Activated B cell treated with CpG ODN at 0.5 μM for 24 hours (primary cell): ENCODE results near the gene HNRNPL. TPM values are rescaled to one million over a fixed set of nuclear protein-coding genes. Genes with fewer than 3 reads are reported as not detected.
A peak's percentile ranks its signal among the peaks of the same experiment; 100 is the strongest.

ENCODE experiments used
- ATAC-seq: fragments of 200-7000 bp; cut with Tn5 transposase; one replicate; pipeline ENCODE4 v1.10.0; 2021; ENCODE audit warnings: low read depth, mild to moderate bottlenecking, moderate library complexity
- CTCF ChIA-PET: fragments of 350-600 bp; sonication (Branson Sonifier 250); formaldehyde crosslinking; loops from one replicate; lab custom pipeline; 2021; ENCODE audit warnings: antibody characterized with exemption; lab: Charles Lee
- POLR2A ChIA-PET: fragments of 350-600 bp; sonication (Branson Sonifier 250); formaldehyde crosslinking; loops from one replicate; lab custom pipeline; 2021; ENCODE audit warnings: antibody characterized with exemption; lab: Charles Lee
- DNase-seq: peaks from one replicate; pipeline ENCODE4 v3.0.0; 2022
- H3K27ac Mint-ChIP-seq: one replicate; pipeline ENCODE4 v1.8.0; 2020; ENCODE audit warnings: mixed read lengths
- H3K27me3 Mint-ChIP-seq: one replicate; pipeline ENCODE4 v1.8.0; 2021; ENCODE audit warnings: mixed read lengths
- H3K36me3 Mint-ChIP-seq: one replicate; pipeline ENCODE4 v1.8.0; 2021; ENCODE audit warnings: low read depth, mixed read lengths
- H3K4me1 Mint-ChIP-seq: one replicate; pipeline ENCODE4 v1.8.0; 2021; ENCODE audit warnings: mixed read lengths
- H3K4me3 Mint-ChIP-seq: one replicate; pipeline ENCODE4 v1.8.0; 2020; ENCODE audit warnings: mild to moderate bottlenecking, mixed read lengths
- H3K9me3 Mint-ChIP-seq: one replicate; pipeline ENCODE4 v1.8.0; 2020; ENCODE audit warnings: mixed read lengths
- intact Hi-C: fragments of 100-400 bp; cut with micrococcal nuclease; formaldehyde crosslinking; loops from one replicate; pipeline ENCODE4 v1.15.1; 2024
- total RNA-seq: library from RNA; stranded (reverse); gene quantifications from 2 replicates; pipeline ENCODE4 v1.2.3, GENCODE V29; 2022
- TF ChIP-seq, protein P1 (sequence below): fragments of 200-600 bp; IDR thresholded peaks from one replicate; pipeline ENCODE4 v1.8.0; 2022; ENCODE audit warnings: antibody characterized with exemption, mild to moderate bottlenecking

HNRNPL gene
- total RNA-seq, 1 donor from 2014 or later = 546 TPM

- Mint-ChIP-seq H3K27ac (peak overlapping the region; percentile 71), H3K4me1 (peaks cover 51% of the 10 kb centered on the region), H3K27me3 (no peaks in the 10 kb centered on the region), H3K36me3 (peaks cover 35% of the 10 kb centered on the region), H3K4me3 (peak overlapping the region; percentile 92), H3K9me3 (no peaks in the 10 kb centered on the region)
- no peak for DNase-seq
- POLR2A ChIA-PET = interaction anchor here (0.5 to 3.6 kb wide), 8 partner anchors 8 to 907 kb away, joined by 3 to 188 read pairs (median 29); partner anchors contain the start of genes ECH1, HNRNPL and RINL
- CTCF ChIA-PET = interaction anchor here (0.6 to 3.8 kb wide), 6 partner anchors 13 to 57 kb away, joined by 3 to 35 read pairs (median 14); partner anchors contain the start of gene HNRNPL
- TF ChIP-seq, protein P1, sequence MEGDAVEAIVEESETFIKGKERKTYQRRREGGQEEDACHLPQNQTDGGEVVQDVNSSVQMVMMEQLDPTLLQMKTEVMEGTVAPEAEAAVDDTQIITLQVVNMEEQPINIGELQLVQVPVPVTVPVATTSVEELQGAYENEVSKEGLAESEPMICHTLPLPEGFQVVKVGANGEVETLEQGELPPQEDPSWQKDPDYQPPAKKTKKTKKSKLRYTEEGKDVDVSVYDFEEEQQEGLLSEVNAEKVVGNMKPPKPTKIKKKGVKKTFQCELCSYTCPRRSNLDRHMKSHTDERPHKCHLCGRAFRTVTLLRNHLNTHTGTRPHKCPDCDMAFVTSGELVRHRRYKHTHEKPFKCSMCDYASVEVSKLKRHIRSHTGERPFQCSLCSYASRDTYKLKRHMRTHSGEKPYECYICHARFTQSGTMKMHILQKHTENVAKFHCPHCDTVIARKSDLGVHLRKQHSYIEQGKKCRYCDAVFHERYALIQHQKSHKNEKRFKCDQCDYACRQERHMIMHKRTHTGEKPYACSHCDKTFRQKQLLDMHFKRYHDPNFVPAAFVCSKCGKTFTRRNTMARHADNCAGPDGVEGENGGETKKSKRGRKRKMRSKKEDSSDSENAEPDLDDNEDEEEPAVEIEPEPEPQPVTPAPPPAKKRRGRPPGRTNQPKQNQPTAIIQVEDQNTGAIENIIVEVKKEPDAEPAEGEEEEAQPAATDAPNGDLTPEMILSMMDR = no peak
- intact Hi-C loops = loop anchor here (1.0 kb wide), 1 partner anchor 8 kb away; the partner anchor contains the start of gene RINL
- no peak for ATAC-seq
These were observed 20.8 kb upstream of the HNRNPL start for GRCh38 chr19:38870612-38871011.

GRCh38 chr19:38869836-38870607 is 20.2 kb upstream of the HNRNPL start:
- intact Hi-C loops = loop anchor here (1.0 to 10.0 kb wide), 6 partner anchors 8 to 315 kb away; partner anchors contain the start of genes ECH1 and RINL
- ChIA-PET CTCF (interaction anchor here (0.6 to 3.8 kb wide), 12 partner anchors 9 to 467 kb away, joined by 3 to 35 read pairs (median 8); partner anchors contain the start of genes ECH1, FAM98C, HNRNPL and MRPS12), POLR2A (interaction anchor here (0.5 to 3.6 kb wide), 13 partner anchors 9 to 907 kb away, joined by 3 to 188 read pairs (median 15); partner anchors contain the start of genes ECH1, HNRNPL and RINL)
- DNase-seq (peak; percentile 94), ATAC-seq (peak; percentile 87)
- H3K9me3 Mint-ChIP-seq = no peaks in the 10 kb centered on the region
- peak overlapping the region; percentile 92 for H3K4me3 Mint-ChIP-seq
- TF ChIP-seq, protein P1 = no peak
- H3K27me3 Mint-ChIP-seq = no peaks in the 10 kb centered on the region
- peaks cover 57% of the 10 kb centered on the region for H3K4me1 Mint-ChIP-seq
- peaks cover 34% of the 10 kb centered on the region for H3K36me3 Mint-ChIP-seq
- H3K27ac Mint-ChIP-seq = peak overlapping the region; percentile 91

GRCh38 chr19:38869160-38869835 is 19.5 kb upstream of the HNRNPL start:
- POLR2A ChIA-PET = interaction anchor here (0.6 to 3.6 kb wide), 19 partner anchors 9 to 495 kb away, joined by 3 to 188 read pairs (median 6); partner anchors contain the start of genes ECH1, HNRNPL, MRPS12 and NFKBIB
- peak; percentile 56 for DNase-seq
- no peaks in the 10 kb centered on the region for H3K9me3 Mint-ChIP-seq
- peaks cover 64% of the 10 kb centered on the region for H3K4me1 Mint-ChIP-seq
- peak overlapping the region; percentile 91 for H3K27ac Mint-ChIP-seq
- TF ChIP-seq, protein P1 = no peak
- peaks cover 34% of the 10 kb centered on the region for H3K36me3 Mint-ChIP-seq
- ATAC-seq = peak; percentile 27
- CTCF ChIA-PET = interaction anchor here (0.8 to 3.8 kb wide), 13 partner anchors 8 to 466 kb away, joined by 3 to 35 read pairs (median 6); partner anchors contain the start of genes ECH1, FAM98C, HNRNPL and MRPS12
- intact Hi-C loops = loop anchor here (1.0 to 10.0 kb wide), 5 partner anchors 18 to 314 kb away; partner anchors contain the start of gene ECH1
- no peaks in the 10 kb centered on the region for H3K27me3 Mint-ChIP-seq
- H3K4me3 Mint-ChIP-seq = peak overlapping the region; percentile 92

- H3K9me3 Mint-ChIP-seq = no peaks in the 10 kb centered on the region
- H3K4me3 Mint-ChIP-seq = peak overlapping the region; percentile 92
- H3K27ac Mint-ChIP-seq = peak overlapping the region; percentile 91
- intact Hi-C loops = loop anchor here (5.0 to 10.0 kb wide), 2 partner anchors 131 to 314 kb away; no protein-coding TSS in a partner anchor
- TF ChIP-seq, protein P1 = no peak
- ChIA-PET CTCF (interaction anchor here (0.8 to 3.8 kb wide), 12 partner anchors 8 to 466 kb away, joined by 3 to 35 read pairs (median 8); partner anchors contain the start of genes ECH1, FAM98C, HNRNPL and MRPS12), POLR2A (interaction anchor here (0.6 to 9.3 kb wide), 20 partner anchors 8 to 494 kb away, joined by 3 to 463 read pairs (median 7); partner anchors contain the start of genes ECH1, HNRNPL, MRPS12 and NFKBIB)
- peaks cover 67% of the 10 kb centered on the region for H3K4me1 Mint-ChIP-seq
- DNase-seq (no peak), ATAC-seq (no peak)
- peaks cover 30% of the 10 kb centered on the region for H3K36me3 Mint-ChIP-seq
- no peaks in the 10 kb centered on the region for H3K27me3 Mint-ChIP-seq
These were observed 18.8 kb upstream of the HNRNPL start for GRCh38 chr19:38868551-38868950.
